IMR-90 (cell line): ENCODE measurements around the gene SUSD1. TPM values are rescaled to one million over a fixed set of nuclear protein-coding genes. Genes with fewer than 3 reads are reported as not detected.

Experiments used
- ATAC-seq: fragments of 200-7000 bp; cut with Tn5 transposase; 2 replicates; pipeline ENCODE4 v1.9.1; 2020; ENCODE audit warnings: low read depth, mild to moderate bottlenecking, moderate library complexity
- BruUV-seq: library from RNA; stranded (reverse); fragments of 400-500 nt; replicated peaks from 2 replicates; lab custom pipeline; 2021; lab: Mats Ljungman, UMichigan
- CTCF ChIA-PET: fragments of 300-600 bp; formaldehyde crosslinking; extraction: SDS; loops from one replicate; lab custom pipeline; 2021; ENCODE audit warnings: antibody characterized with exemption; lab: Yijun Ruan, JAX
- POLR2A ChIA-PET: fragments of 300-600 bp; sonication (Branson Sonifier 250); formaldehyde crosslinking; loops from one replicate; lab custom pipeline; 2022; ENCODE audit warnings: antibody characterized with exemption; ENCODE audit not compliant: unreplicated experiment; lab: Charles Lee
- DNase-seq: peaks from one replicate; pipeline ENCODE4 v3.0.0; 2013
- H2AFZ ChIP-seq: replicated peaks from 2 replicates; pipeline ENCODE3; 2013; ENCODE audit warnings: low read length, mild to moderate bottlenecking; ENCODE audit not compliant: poor library complexity
- H2AK5ac ChIP-seq: 2 replicates; pipeline ENCODE4 v1.6.1; 2013; ENCODE audit warnings: low read depth, low read length, inconsistent platforms
- H2AK9ac ChIP-seq: replicated peaks from 2 replicates; pipeline ENCODE3; 2013; ENCODE audit warnings: mild to moderate bottlenecking, low read depth, low read length, moderate library complexity; ENCODE audit not compliant: poor library complexity
- H2BK120ac ChIP-seq: 2 replicates; pipeline ENCODE4 v1.6.1; 2013; ENCODE audit warnings: low read depth, low read length, inconsistent platforms
- H2BK15ac ChIP-seq: 3 replicates; pipeline ENCODE4 v1.6.1; 2013; ENCODE audit warnings: low read depth, low read length, inconsistent platforms
- H2BK20ac ChIP-seq: 2 replicates; pipeline ENCODE4 v1.6.1; 2013; ENCODE audit warnings: low read depth, mild to moderate bottlenecking, inconsistent platforms, low read length, moderate library complexity
- H2BK5ac ChIP-seq: 2 replicates; pipeline ENCODE4 v1.6.1; 2013; ENCODE audit warnings: mild to moderate bottlenecking, low read depth, low read length, inconsistent platforms; ENCODE audit not compliant: poor library complexity, severe bottlenecking
- H3K14ac ChIP-seq: replicated peaks from 2 replicates; pipeline ENCODE4 v1.6.1; 2013; ENCODE audit warnings: low read depth, low read length, inconsistent platforms
- H3K18ac ChIP-seq: 2 replicates; pipeline ENCODE4 v1.6.1; 2013; ENCODE audit warnings: low read depth, low read length, control low read depth
- H3K23ac ChIP-seq: 2 replicates; pipeline ENCODE4 v1.6.1; 2013; ENCODE audit warnings: low read depth, low read length, inconsistent platforms
- H3K27ac ChIP-seq: 2 replicates; pipeline ENCODE4 v1.5.1; 2013; ENCODE audit warnings: mild to moderate bottlenecking, control low read depth, low read length; ENCODE audit not compliant: insufficient read depth
- H3K27me3 ChIP-seq: 2 replicates; pipeline ENCODE4 v1.6.1; 2013; ENCODE audit warnings: low read length; ENCODE audit not compliant: control insufficient read depth, insufficient read depth
- H3K36me3 ChIP-seq: 2 replicates; pipeline ENCODE4 v1.6.1; 2013; ENCODE audit warnings: low read length, mixed read lengths; ENCODE audit not compliant: control insufficient read depth, insufficient read depth
- H3K4ac ChIP-seq: 2 replicates; pipeline ENCODE4 v1.6.1; 2013; ENCODE audit warnings: low read depth, low read length, inconsistent platforms
- H3K4me1 ChIP-seq: 2 replicates; pipeline ENCODE4 v1.6.1; 2013; ENCODE audit warnings: low read length, mixed read lengths; ENCODE audit not compliant: control insufficient read depth, insufficient read depth
- H3K4me2 ChIP-seq: 2 replicates; pipeline ENCODE4 v1.6.1; 2013; ENCODE audit warnings: low read depth, mild to moderate bottlenecking, control low read depth, low read length, moderate library complexity
- H3K4me3 ChIP-seq: 2 replicates; pipeline ENCODE4 v1.5.1; 2013; ENCODE audit warnings: low read depth, mild to moderate bottlenecking, control low read depth, low read length, moderate library complexity; ENCODE audit not compliant: insufficient read depth
- H3K56ac ChIP-seq: 2 replicates; pipeline ENCODE4 v1.6.1; 2013; ENCODE audit warnings: low read length, inconsistent platforms; ENCODE audit not compliant: insufficient read depth; ENCODE audit errors: extremely low read depth
- H3K79me1 ChIP-seq, 2 experiments: 2 replicates each; pipeline ENCODE4 v1.6.1; 2013; ENCODE audit warnings: low read length in 2 of 2, inconsistent platforms in 1 of 2, low read depth in 1 of 2
- H3K9ac ChIP-seq: 2 replicates; pipeline ENCODE4 v1.6.1; 2013; ENCODE audit warnings: low read depth, low read length, control low read depth
- H3K9me1 ChIP-seq: 2 replicates; pipeline ENCODE4 v1.6.1; 2013; ENCODE audit warnings: low read length, inconsistent platforms; ENCODE audit not compliant: insufficient read depth
- H3K9me3 ChIP-seq: 2 replicates; pipeline ENCODE4 v1.6.1; 2013; ENCODE audit warnings: low read length; ENCODE audit not compliant: control insufficient read depth, insufficient read depth
- H4K20me1 ChIP-seq: 2 replicates; pipeline ENCODE4 v1.6.1; 2013; ENCODE audit warnings: low read length, inconsistent platforms; ENCODE audit not compliant: insufficient read depth
- H4K5ac ChIP-seq: 2 replicates; pipeline ENCODE4 v1.6.1; 2013; ENCODE audit warnings: mild to moderate bottlenecking, low read depth, low read length, control low read depth
- H4K8ac ChIP-seq, 2 experiments: 2 replicates each; pipeline ENCODE4 v1.6.1; 2013; ENCODE audit warnings: low read depth in 2 of 2, low read length in 2 of 2, control low read depth in 1 of 2, inconsistent platforms in 1 of 2
- H4K91ac ChIP-seq: 2 replicates; pipeline ENCODE4 v1.6.1; 2013; ENCODE audit warnings: low read depth, low read length, inconsistent platforms; ENCODE audit not compliant: insufficient read depth
- CEBPB ChIP-seq: IDR thresholded peaks from 2 replicates; pipeline ENCODE4 v1.6.1; 2012; ENCODE audit warnings: low read depth, low read length, improper control_type of control experiment
- MAFK ChIP-seq: IDR thresholded peaks from 2 replicates; pipeline ENCODE4 v1.6.1; 2012; ENCODE audit warnings: low read depth, low read length, improper control_type of control experiment
- MAZ ChIP-seq: IDR thresholded peaks from 2 replicates; pipeline ENCODE4 v1.6.1; 2012; ENCODE audit warnings: low read depth, mild to moderate bottlenecking, low read length, improper control_type of control experiment, moderate library complexity, borderline replicate concordance
- RCOR1 ChIP-seq: IDR thresholded peaks from 2 replicates; pipeline ENCODE4 v1.6.1; 2012; ENCODE audit warnings: mild to moderate bottlenecking, low read length, improper control_type of control experiment; ENCODE audit not compliant: insufficient replicate concordance
- USF2 ChIP-seq: fragments of 150-350 bp; IDR thresholded peaks from 2 replicates; pipeline ENCODE4 v1.6.1; 2017; ENCODE audit warnings: mild to moderate bottlenecking, antibody characterized with exemption, low read length, low read depth
- WGBS, 2 experiments: methylation state at CpG; one replicate each; pipeline versions ENCODE4 v1.1.5 to v1.1.7; 2013; ENCODE audit warnings: missing lambda C conversion rate in 2 of 2; ENCODE audit not compliant: insufficient read length in 1 of 2; ENCODE audit errors: extremely low coverage in 2 of 2; 5-methylcytosine and 5-hydroxymethylcytosine counted together
- dilution Hi-C: fragments of 300-500 bp; cut with HindIII; formaldehyde crosslinking; loops from one replicate; pipeline ENCODE4 v1.14.3; 2018; ENCODE audit warnings: low sequenced_read_pairs; ENCODE audit not compliant: unreplicated experiment
- in situ Hi-C: fragments of 300-500 bp; cut with MboI; formaldehyde crosslinking; loops from 3 replicates; pipeline ENCODE4 v1.14.3; 2019; ENCODE audit warnings: low sequenced_read_pairs, inconsistent platforms, mixed read lengths
- intact Hi-C: fragments of 100-400 bp; cut with micrococcal nuclease; formaldehyde crosslinking; loops from 2 replicates; pipeline ENCODE4 v1.10.0; 2022
- polyA plus RNA-seq, 3 experiments: library from polyadenylated mRNA; depleted of rRNA; stranded (reverse); fragments of >200 nt; gene quantifications; 2 replicates each; pipeline ENCODE4 v1.2.3, GENCODE V29; 2012; ENCODE audit warnings: low replicate concordance in 1 of 3
- total RNA-seq: library from RNA; depleted of rRNA; stranded (reverse); fragments of >200 nt; gene quantifications from 2 replicates; pipeline ENCODE4 v1.2.3, GENCODE V29; 2012

SUSD1 gene
- total and polyA plus RNA-seq, 2 of the 4 experiments (the other 2 are of a cell fraction) = 4.0 to 4.7 TPM

GRCh38 chr9:112021742-112022141 lies 153.4 kb downstream of the SUSD1 start:
- in situ Hi-C loops = no loop called here
- Histone ChIP-seq H3K4me1 (peaks cover 6% of the 10 kb centered on the region), H2BK5ac (peak overlapping the region; percentile 28), H3K9me3 (no peaks in the 10 kb centered on the region), H3K56ac (no peak overlapping the region), H4K20me1 (no peaks in the 10 kb centered on the region), H3K4me2 (no peak overlapping the region), H3K9me1 (no peaks in the 10 kb centered on the region), H3K14ac (0 out of 2 replicates have a peak overlapping the region, but pooled peaks have one; percentile 23), H3K27me3 (no peaks in the 10 kb centered on the region), H3K79me1 (0 out of 4 replicates have a peak, but pooled peaks cover 0 to 2% of the 10 kb centered on the region in 2 experiments), H4K91ac (peak overlapping the region; percentile 38; the same call in 1 of the 2 replicates), H3K4ac (peak overlapping the region; percentile 10; the same call in 1 of the 2 replicates), H4K5ac (peak overlapping the region; percentile 26; the same call in 1 of the 2 replicates), H2AK9ac (no peak overlapping the region), H3K9ac (no peak overlapping the region), H3K18ac (peak overlapping the region; percentile 25; the same call in 1 of the 2 replicates), H3K23ac (peak overlapping the region; percentile 4; the same call in 1 of the 2 replicates), H4K8ac (peak overlapping the region in 1 of 2 experiments; percentile 61; a peak in 3 of 4 replicates), H3K4me3 (no peak overlapping the region), H2AK5ac (peak overlapping the region; percentile 43; the same call in 1 of the 2 replicates), H2AFZ (no peak overlapping the region), H3K36me3 (no peaks in the 10 kb centered on the region), H3K27ac (no peak overlapping the region), H2BK20ac (peak overlapping the region; percentile 87; the same call in 1 of the 2 replicates), H2BK120ac (peak overlapping the region; percentile 54; the same call in 1 of the 2 replicates), H2BK15ac (peak overlapping the region; percentile 28; the same call in 2 of the 3 replicates)
- dilution Hi-C loops = no loop called here
- TF ChIP-seq RCOR1 = no peak
- no peak for TF ChIP-seq MAFK
- TF ChIP-seq CEBPB = no peak
- TF ChIP-seq USF2 = no peak
- no peak for TF ChIP-seq MAZ
- WGBS, 2 experiments = no CpG with 5 or more reads among the region's 2 CpGs
- no peak for ATAC-seq
- DNase-seq = no peak
- intact Hi-C loops = no loop called here
- ChIA-PET POLR2A (interaction anchor here (0.6 kb wide), 1 partner anchor 114 kb away, joined by 3 read pairs; no protein-coding TSS in a partner anchor), CTCF (interaction anchor here (0.8 to 1.5 kb wide), 4 partner anchors 8 to 20 kb away, joined by 3 to 6 read pairs (median 4); no protein-coding TSS in a partner anchor)
- BruUV-seq = no TSS peak
